Activated naive CD4-positive, alpha-beta T cell treated with anti-CD3 and anti-CD28 coated beads for 36 hours (primary cell): ENCODE measurements around the gene PI4K2B. TPM values are rescaled to one million over a fixed set of nuclear protein-coding genes. Genes with fewer than 3 reads are reported as not detected.
"Not testable (repeated sequence)": the region's sequence is repeated elsewhere in the genome, so short reads cannot be mapped to it uniquely, and the experiment has no call there.

Source experiments
- CTCF ChIA-PET: fragments of 350-600 bp; sonication (Branson Sonifier 250); formaldehyde crosslinking; loops from one replicate; lab custom pipeline; 2021; ENCODE audit warnings: antibody characterized with exemption; lab: Charles Lee
- DNase-seq: peaks from one replicate; pipeline ENCODE4 v3.0.0-alpha.2; 2020
- H3K27ac Mint-ChIP-seq: one replicate; pipeline ENCODE4 v1.8.0; 2021; ENCODE audit warnings: mild to moderate bottlenecking, mixed read lengths
- H3K27me3 Mint-ChIP-seq: one replicate; pipeline ENCODE4 v1.8.0; 2021; ENCODE audit warnings: low read depth, mixed read lengths
- H3K36me3 Mint-ChIP-seq: one replicate; pipeline ENCODE4 v1.8.0; 2021; ENCODE audit warnings: low read depth, mixed read lengths
- H3K4me1 Mint-ChIP-seq: one replicate; pipeline ENCODE4 v1.8.0; 2021; ENCODE audit warnings: low read depth, mixed read lengths
- H3K4me3 Mint-ChIP-seq: one replicate; pipeline ENCODE4 v1.8.0; 2021; ENCODE audit warnings: mild to moderate bottlenecking, moderate library complexity, mixed read lengths
- H3K9me3 Mint-ChIP-seq: one replicate; pipeline ENCODE4 v1.8.0; 2021; ENCODE audit warnings: mixed read lengths
- intact Hi-C: fragments of 100-400 bp; cut with micrococcal nuclease; formaldehyde crosslinking; loops from one replicate; pipeline ENCODE4 v1.15.1; 2023
- total RNA-seq, 2 experiments: library from RNA; stranded (reverse); gene quantifications; one replicate each; pipeline ENCODE4 v1.2.3, GENCODE V29; 2021

PI4K2B gene
- total RNA-seq, 2 experiments from 2014 or later: 38.0 to 40.1 TPM

DNA sequence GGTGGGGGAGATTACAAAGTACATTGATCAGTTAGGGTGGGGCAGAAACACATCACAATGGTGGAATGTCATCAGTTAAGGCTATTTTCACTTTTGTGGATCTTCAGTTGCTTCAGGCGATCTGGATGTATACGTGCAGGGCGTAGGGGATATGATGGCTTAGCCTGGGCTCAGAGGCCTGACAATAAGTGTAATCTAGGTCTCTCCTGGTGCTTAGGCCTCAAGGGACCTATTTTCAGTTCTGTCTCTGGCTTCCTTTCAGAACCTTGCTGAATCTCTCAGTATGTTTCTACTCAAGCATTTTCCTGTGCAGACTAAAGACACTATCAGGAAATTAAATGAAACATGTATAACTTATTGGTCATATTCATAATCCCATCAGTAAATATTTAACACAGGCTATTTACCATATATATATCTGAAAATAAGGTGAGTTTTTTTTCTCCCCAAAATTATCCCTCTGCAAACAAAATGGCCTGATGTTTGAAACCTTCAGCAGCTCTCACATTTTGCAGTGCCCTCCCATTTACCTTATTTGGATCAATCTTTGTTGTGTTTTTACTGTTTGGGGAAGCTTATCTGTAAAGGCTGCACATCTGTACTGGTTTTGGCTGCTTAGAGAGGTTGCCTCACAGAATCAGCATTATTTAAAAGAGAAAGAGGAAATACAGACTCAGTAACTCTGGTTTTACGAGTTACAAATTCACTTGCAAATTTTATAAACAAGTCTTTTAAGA lies 76.4 kb downstream of the PI4K2B start:
- CTCF ChIA-PET: interaction anchor here (1.0 kb wide), 1 partner anchor 59 kb away, joined by 3 read pairs; no protein-coding TSS in a partner anchor
- intact Hi-C loops: loop anchor here (5.0 to 10.0 kb wide), 4 partner anchors 552 to 1978 kb away; partner anchors contain the start of gene SEL1L3
- H3K4me1 Mint-ChIP-seq: peaks cover 15% of the 10 kb centered on the region
- no peak overlapping the region for H3K27ac Mint-ChIP-seq
- H3K4me3 Mint-ChIP-seq: no peak overlapping the region
- peaks cover 12% of the 10 kb centered on the region for H3K27me3 Mint-ChIP-seq
- no peaks in the 10 kb centered on the region for H3K9me3 Mint-ChIP-seq
- peaks cover 3% of the 10 kb centered on the region for H3K36me3 Mint-ChIP-seq
- no peak for DNase-seq

GRCh38 chr4:25310803-25311166 lies 77.0 kb downstream of the PI4K2B start:
- H3K9me3 Mint-ChIP-seq: no peaks in the 10 kb centered on the region
- no peak overlapping the region for H3K27ac Mint-ChIP-seq
- peaks cover 5% of the 10 kb centered on the region for H3K36me3 Mint-ChIP-seq
- CTCF ChIA-PET: interaction anchor here (1.0 kb wide), 1 partner anchor 58 kb away, joined by 3 read pairs; no protein-coding TSS in a partner anchor
- DNase-seq: no peak
- intact Hi-C loops: loop anchor here (5.0 to 10.0 kb wide), 4 partner anchors 552 to 1978 kb away; partner anchors contain the start of gene SEL1L3
- H3K27me3 Mint-ChIP-seq: peaks cover 11% of the 10 kb centered on the region
- H3K4me1 Mint-ChIP-seq: peaks cover 15% of the 10 kb centered on the region
- no peak overlapping the region for H3K4me3 Mint-ChIP-seq

DNA sequence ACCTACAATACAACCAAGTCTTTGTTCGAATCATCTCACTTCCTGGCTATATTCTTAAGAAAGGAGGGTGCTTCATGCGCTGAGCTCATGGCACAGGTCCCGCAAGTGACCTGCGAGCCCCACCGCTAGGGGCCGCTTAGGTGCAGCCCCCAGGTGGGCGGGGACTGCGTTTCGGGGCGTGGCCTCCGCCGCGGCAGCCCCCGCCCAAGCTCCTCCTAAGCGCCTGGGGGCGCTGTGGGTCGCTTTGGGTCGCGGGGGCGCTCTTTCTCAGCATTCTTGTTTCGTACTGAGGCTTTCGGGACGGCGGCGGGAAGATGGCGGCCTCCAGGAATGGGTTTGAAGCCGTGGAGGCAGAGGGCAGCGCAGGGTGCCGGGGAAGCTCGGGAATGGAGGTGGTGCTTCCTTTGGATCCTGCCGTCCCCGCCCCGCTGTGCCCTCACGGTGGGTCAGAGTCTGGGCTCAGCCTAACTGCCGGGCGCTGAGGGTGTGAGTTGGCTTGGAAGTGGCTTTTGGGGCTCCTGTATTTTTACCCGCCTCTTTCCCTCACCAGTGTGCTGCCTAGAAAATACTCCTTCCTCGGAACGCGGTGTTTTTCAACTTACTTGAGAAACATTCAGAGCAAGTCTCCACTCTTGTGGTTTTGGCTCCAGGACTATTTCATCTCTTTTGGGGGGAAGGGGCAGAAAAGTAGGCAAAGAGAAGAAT lies 78.8 kb downstream of the PI4K2B start, which contains the start of gene ZCCHC4:
ZCCHC4 (plus strand) TSS at position 279 of the 705 bp plus-strand sequence; CDS start at position 315, 36 bp downstream.
- peak; percentile 88 for DNase-seq
- peaks cover 15% of the 10 kb centered on the region for H3K36me3 Mint-ChIP-seq
- H3K4me1 Mint-ChIP-seq: peaks cover 22% of the 10 kb centered on the region
- peak within 1 kb of the TSS; percentile 89 for H3K27ac Mint-ChIP-seq
- intact Hi-C loops: loop anchor here (1.0 to 10.0 kb wide), 13 partner anchors 8 to 1980 kb away; partner anchors contain the start of genes ANAPC4, DHX15, SEL1L3 and SEPSECS
- H3K4me3 Mint-ChIP-seq: peak within 1 kb of the TSS; percentile 99
- H3K27me3 Mint-ChIP-seq: peaks cover 8% of the 10 kb centered on the region
- H3K9me3 Mint-ChIP-seq: no peaks in the 10 kb centered on the region
- CTCF ChIA-PET: interaction anchor here (0.6 to 3.9 kb wide), 34 partner anchors 8 to 787 kb away, joined by 3 to 32 read pairs (median 5); partner anchors contain the start of genes ANAPC4, PI4K2B and SEPSECS

DNA sequence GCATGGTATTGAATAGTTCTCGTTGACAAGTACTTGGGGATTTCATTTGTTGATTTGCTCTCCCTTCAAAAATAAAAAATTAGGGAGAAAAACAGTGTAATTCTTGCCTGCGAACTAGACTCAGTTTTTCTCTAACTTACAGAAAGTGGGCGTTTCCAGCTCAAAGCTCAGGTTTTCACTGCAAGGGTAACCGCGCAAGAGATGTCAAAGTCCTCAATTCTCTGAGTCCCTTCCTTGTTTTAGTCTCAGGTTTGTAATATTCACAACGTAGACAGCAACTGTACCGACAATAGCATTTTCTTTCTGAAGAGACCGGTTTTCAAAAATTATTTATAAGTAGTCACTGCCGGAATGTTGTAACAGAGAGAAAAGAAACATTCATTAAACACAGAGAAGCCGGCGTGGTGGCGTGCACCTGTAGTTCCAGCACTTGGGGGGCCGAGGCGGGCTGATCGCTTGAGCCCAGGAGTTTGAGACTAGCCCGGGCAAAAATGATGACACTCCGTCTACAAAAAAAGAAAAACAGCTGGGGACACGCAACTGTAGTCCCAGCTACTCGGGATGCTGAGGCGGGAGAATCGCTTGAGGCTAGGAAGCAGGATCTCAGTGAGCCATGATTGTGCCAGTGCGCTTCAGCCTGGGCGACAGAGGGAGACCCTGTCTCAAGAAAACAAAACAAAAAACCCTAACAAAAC lies 79.5 kb downstream of the PI4K2B start:
- intact Hi-C loops: loop anchor here (5.0 to 10.0 kb wide), 4 partner anchors 549 to 1981 kb away; partner anchors contain the start of gene SEL1L3
- Mint-ChIP-seq H3K27ac (peak overlapping the region; percentile 89), H3K4me1 (peaks cover 24% of the 10 kb centered on the region), H3K9me3 (no peaks in the 10 kb centered on the region), H3K36me3 (peaks cover 17% of the 10 kb centered on the region), H3K4me3 (peak overlapping the region; percentile 99), H3K27me3 (peaks cover 4% of the 10 kb centered on the region)
- DNase-seq: peak; percentile 25
- CTCF ChIA-PET: interaction anchor here (0.6 to 3.9 kb wide), 25 partner anchors 8 to 788 kb away, joined by 3 to 32 read pairs (median 6); partner anchors contain the start of genes PI4K2B and SEPSECS

GRCh38 chr4:25320336-25320735 lies 86.5 kb downstream of the PI4K2B start:
- no peak for DNase-seq
- Mint-ChIP-seq H3K27ac (peak overlapping the region; percentile 76), H3K9me3 (no peaks in the 10 kb centered on the region), H3K4me1 (peaks cover 35% of the 10 kb centered on the region), H3K4me3 (no peak overlapping the region), H3K36me3 (peaks cover 26% of the 10 kb centered on the region), H3K27me3 (no peaks in the 10 kb centered on the region)
- intact Hi-C loops: loop anchor here (1.0 to 2.0 kb wide), 5 partner anchors 8 to 160 kb away; partner anchors contain the start of genes ANAPC4, SEPSECS and ZCCHC4
- CTCF ChIA-PET: interaction anchor here (0.8 to 2.1 kb wide), 4 partner anchors 7 to 151 kb away, joined by 3 to 21 read pairs (median 4); partner anchors contain the start of gene ZCCHC4

- Mint-ChIP-seq H3K4me1 (peaks cover 35% of the 10 kb centered on the region), H3K36me3 (peaks cover 24% of the 10 kb centered on the region), H3K9me3 (no peaks in the 10 kb centered on the region), H3K4me3 (peak overlapping the region; percentile 42), H3K27me3 (no peaks in the 10 kb centered on the region), H3K27ac (peak overlapping the region; percentile 76)
- intact Hi-C loops: loop anchor here (1.0 to 2.0 kb wide), 7 partner anchors 8 to 197 kb away; partner anchors contain the start of genes ANAPC4, SEPSECS and ZCCHC4
- DNase-seq: peak; percentile 18
- CTCF ChIA-PET: interaction anchor here (0.5 to 2.1 kb wide), 6 partner anchors 8 to 1696 kb away, joined by 3 to 21 read pairs (median 3); partner anchors contain the start of gene ZCCHC4
Measured at GRCh38 chr4:25320773-25321172, 86.9 kb downstream of the PI4K2B start.

DNA sequence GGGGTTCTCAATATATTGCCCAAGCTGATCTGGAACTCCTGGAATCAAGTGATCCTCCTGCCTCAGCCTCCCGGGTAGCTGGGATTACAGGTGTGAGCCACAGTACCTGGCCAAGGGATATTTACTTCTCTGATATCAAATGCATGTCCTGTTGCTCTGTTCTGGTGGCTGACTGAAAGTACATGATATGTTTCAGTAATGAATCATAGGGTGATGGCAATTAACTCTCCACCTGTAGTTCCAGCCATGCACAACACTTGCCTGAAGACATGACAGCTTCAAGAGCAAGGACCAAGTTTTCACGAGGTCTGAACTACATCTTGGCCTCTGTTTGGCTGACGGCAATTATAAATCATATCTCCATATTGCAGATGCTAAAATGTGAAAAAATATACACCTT lies 87.9 kb downstream of the PI4K2B start:
- no peaks in the 10 kb centered on the region for H3K9me3 Mint-ChIP-seq
- no peak overlapping the region for H3K4me3 Mint-ChIP-seq
- intact Hi-C loops: loop anchor here (1.0 to 2.0 kb wide), 5 partner anchors 10 to 198 kb away; partner anchors contain the start of gene ANAPC4
- peaks cover 18% of the 10 kb centered on the region for H3K36me3 Mint-ChIP-seq
- peak overlapping the region; percentile 72 for H3K27ac Mint-ChIP-seq
- peaks cover 31% of the 10 kb centered on the region for H3K4me1 Mint-ChIP-seq
- CTCF ChIA-PET: interaction anchor here (0.7 to 2.1 kb wide), 4 partner anchors 9 to 46 kb away, joined by 3 to 21 read pairs (median 4); partner anchors contain the start of gene ZCCHC4
- no peaks in the 10 kb centered on the region for H3K27me3 Mint-ChIP-seq
- no peak for DNase-seq

DNA sequence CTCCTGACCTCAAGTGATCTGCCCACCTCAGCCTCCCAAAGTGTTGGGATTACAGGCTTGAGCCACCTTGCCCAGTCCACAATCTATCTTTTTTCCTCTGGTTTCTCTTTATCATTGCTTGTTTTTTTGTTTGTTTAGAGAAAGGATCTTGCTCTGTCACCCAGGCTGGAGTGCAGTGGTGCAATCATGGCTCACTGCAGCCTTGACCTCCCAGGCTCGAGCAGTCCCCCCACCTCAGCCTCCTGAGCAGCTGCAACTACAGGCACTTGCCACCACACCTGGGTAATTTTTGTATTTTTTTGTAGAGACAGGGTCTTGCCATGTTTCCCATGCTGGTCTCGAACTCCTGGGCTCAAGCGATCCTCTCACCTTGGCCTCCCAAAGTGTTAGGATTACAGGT lies 94.6 kb downstream of the PI4K2B start:
- H3K36me3 Mint-ChIP-seq, DNase-seq, H3K27ac Mint-ChIP-seq, H3K4me3 Mint-ChIP-seq, H3K9me3 Mint-ChIP-seq, intact Hi-C loops, H3K27me3 Mint-ChIP-seq: not testable (repeated sequence)
- CTCF ChIA-PET: interaction anchor here (1.9 kb wide), 1 partner anchor 16 kb away, joined by 8 read pairs; the partner anchor contains the start of gene ZCCHC4
- peaks cover 17% of the 10 kb centered on the region for H3K4me1 Mint-ChIP-seq

Other genes with a start within 250 kb of the PI4K2B start
- not detected for gene LGI2, start 203.1 kb upstream of the PI4K2B start, total RNA-seq
- 10 to 100 TPM; 14.7 to 17.9 TPM for gene SEPSECS, start 73.6 kb upstream of the PI4K2B start, total RNA-seq
- 10 to 100 TPM; 10.5 to 11.9 TPM for gene ZCCHC4, start 78.7 kb downstream of the PI4K2B start, total RNA-seq
- gene ANAPC4, start 143.2 kb downstream of the PI4K2B start, total RNA-seq: 10 to 100 TPM; 23.1 to 27.3 TPM